Measurements from ENCODE around the gene FGGY. TPM values are rescaled to one million over a fixed set of nuclear protein-coding genes. Genes with fewer than 3 reads are reported as not detected.

Gene FGGY
- total and polyA plus RNA-seq, 2 donors (not counting 3 experiments of a cell fraction or from before 2014, with no cell fraction given): 5.6 to 6.4 TPM

DNA sequence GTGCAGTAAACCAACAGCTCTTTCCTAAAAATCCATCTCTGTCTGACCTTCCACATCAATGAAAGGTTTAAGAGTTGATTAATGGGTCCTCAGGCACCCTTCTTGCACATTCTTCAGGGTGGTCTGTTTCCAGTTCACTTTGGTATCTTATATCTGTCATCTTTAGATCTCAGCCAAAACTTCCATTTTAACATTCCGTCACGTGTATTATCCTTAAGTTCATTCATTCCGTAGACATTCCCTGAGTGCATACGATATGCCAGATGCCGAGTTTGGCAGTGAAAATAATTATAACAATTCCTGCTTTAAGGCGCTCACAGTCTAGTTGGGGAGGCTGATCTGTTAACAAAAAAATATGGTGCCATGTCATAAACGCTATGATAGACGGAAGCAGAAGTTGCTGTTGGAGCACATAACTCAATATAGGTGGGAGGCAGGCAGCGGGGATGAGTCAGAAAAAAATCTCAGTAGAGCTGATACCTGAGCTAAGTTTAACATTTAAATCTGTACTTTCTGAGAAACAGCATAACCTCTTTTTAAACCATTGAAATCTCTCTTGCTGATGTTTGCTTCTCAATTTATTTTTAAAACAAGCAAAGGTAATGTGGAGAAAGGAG, 458.3 kb downstream of the FGGY start:
- Histone ChIP-seq H4K20me1 (replicated peaks; ENCODE audit: control insufficient read depth, extremely low read depth, insufficient read depth, low read length) (no peaks in the 10 kb centered on the region), H3K27ac (ENCODE audit: insufficient read depth, low read depth, low read length) (no peak overlapping the region), H2AFZ (ENCODE audit: low read depth, low read length) (no peak overlapping the region), H3K9ac (replicated peaks; ENCODE audit: extremely low read depth, insufficient read depth, low read length) (no peak overlapping the region), H3K4me3 (replicated peaks in 1 of 3; ENCODE audit: insufficient read depth in 1 of 3, low read depth in 1 of 3, low read length in 3 of 3) (no peak overlapping the region), H3K4me2 (ENCODE audit: insufficient read depth, low read length) (no peak overlapping the region), H3K27me3 (ENCODE audit: control insufficient read depth in 2 of 2, insufficient read depth in 2 of 2, low read length in 2 of 2) (no peaks in the 10 kb centered on the region), H3K9me3 (replicated peaks; ENCODE audit: control insufficient read depth, insufficient read depth, low read length) (no peaks in the 10 kb centered on the region), H3K79me2 (ENCODE audit: control insufficient read depth, insufficient read depth, low read length) (no peaks in the 10 kb centered on the region), H3K36me3 (ENCODE audit: control insufficient read depth in 2 of 2, extremely low read depth in 1 of 2, insufficient read depth in 2 of 2, low read length in 2 of 2) (no peaks in the 10 kb centered on the region), H3K4me1 (ENCODE audit: control insufficient read depth, extremely low read depth, insufficient read depth, low read length) (peaks cover 26% of the 10 kb centered on the region), H3K9me1 (replicated peaks; ENCODE audit: control insufficient read depth, extremely low read depth, insufficient read depth, low read length) (no peaks in the 10 kb centered on the region)
- dilution Hi-C loops (cut with MboI; ENCODE audit: extremely low pct_ligation_motif_present, low sequenced_read_pairs): no loop called here
- ChIA-PET CTCF (interaction anchor here (1.1 kb wide), 1 partner anchor 56 kb away, joined by 4 read pairs; no protein-coding TSS in a partner anchor), POLR2A (no interaction called here)
- FAIRE-seq (no peak), DNase-seq (ENCODE audit: low read depth, low spot score) (no peak)
- TF ChIP-seq GATA2 (IDR thresholded peaks at IDR 0.05; ENCODE audit: insufficient read depth, insufficient read length, low read depth, low read length): no peak
- no peak for TF ChIP-seq CTCF (IDR thresholded peaks at IDR 0.05; ENCODE audit: extremely low read depth in 1 of 2, insufficient read depth in 1 of 2, low read depth in 1 of 2, low read length in 2 of 2)
- TF ChIP-seq FOS (IDR thresholded peaks at IDR 0.05; ENCODE audit: borderline replicate concordance, insufficient read depth, low read length): no peak
- no peak for TF ChIP-seq JUN (IDR thresholded peaks at IDR 0.05; ENCODE audit: borderline replicate concordance, insufficient read depth, insufficient read length, low read depth)
- TF ChIP-seq POLR2A (IDR thresholded peaks at IDR 0.05; ENCODE audit: low read depth, low read length): no peak
- no peak for TF ChIP-seq EZH2 (IDR thresholded peaks at IDR 0.05; ENCODE audit: borderline replicate concordance, low read depth, low read length, severe bottlenecking)
- TF ChIP-seq, protein P1, sequence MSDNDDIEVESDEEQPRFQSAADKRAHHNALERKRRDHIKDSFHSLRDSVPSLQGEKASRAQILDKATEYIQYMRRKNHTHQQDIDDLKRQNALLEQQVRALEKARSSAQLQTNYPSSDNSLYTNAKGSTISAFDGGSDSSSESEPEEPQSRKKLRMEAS (IDR thresholded peaks at IDR 0.05; ENCODE audit: insufficient read depth, insufficient read length): no peak
- TF ChIP-seq POLR2AphosphoS5 (IDR thresholded peaks at IDR 0.05; ENCODE audit: insufficient read depth, low read depth, low read length): no peak
- intact Hi-C loops (cut with micrococcal nuclease): loop anchor here (5.0 kb wide), 3 partner anchors 158 to 673 kb away; no protein-coding TSS in a partner anchor
- BruUV-seq (replicated peaks): no TSS peak

Measured in endothelial cell of umbilical vein (primary cell).